ENCODE measurements around the gene DNAJB12. TPM values are rescaled to one million over a fixed set of nuclear protein-coding genes. Genes with fewer than 3 reads are reported as not detected.

DNAJB12 gene
- total RNA-seq, 1 experiment from 2014 or later = 27.6 TPM

DNA sequence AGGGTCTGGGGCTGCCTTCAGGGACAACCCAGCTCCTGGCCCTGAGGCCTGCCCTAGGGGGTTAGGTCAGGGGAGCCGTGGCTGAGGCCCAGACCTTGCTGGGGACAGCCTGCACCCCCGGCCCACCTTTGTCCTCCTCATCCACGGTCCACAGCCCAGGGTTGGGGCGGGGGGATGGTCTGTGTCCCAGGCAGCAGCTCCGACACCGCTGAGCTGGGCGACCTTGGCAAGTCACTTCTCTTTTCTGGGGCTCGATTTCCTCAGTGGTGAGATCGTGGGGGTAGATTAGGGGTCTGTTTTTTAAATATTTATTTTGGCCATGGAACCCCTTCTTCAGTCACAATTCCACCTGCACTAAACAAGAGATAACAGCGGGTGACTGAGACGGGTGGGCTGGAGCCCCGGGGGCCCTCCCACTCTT, 30.9 kb downstream of the DNAJB12 start:
- no peak overlapping the region for H3K56ac ChIP-seq (ENCODE audit: insufficient read length, low read depth, low read length)
- Mint-ChIP-seq H3K4me1 (peaks cover 40 to 52% of the 10 kb centered on the region in 2 experiments), H3K9me3 (no peaks in the 10 kb centered on the region), H3K36me3 (ENCODE audit: insufficient read depth in 1 of 3, low read depth in 3 of 3) (no peaks in the 10 kb centered on the region), H3K4me3 (no peak overlapping the region), H3K27ac (no peak overlapping the region; a peak in 1 of 7 replicates), H3K27me3 (ENCODE audit: low read depth) (no peaks in the 10 kb centered on the region)
- H3K79me2 ChIP-seq (ENCODE audit: insufficient read depth, low read length) = no peaks in the 10 kb centered on the region
- no peak overlapping the region for H2BK120ac ChIP-seq (ENCODE audit: low read depth, low read length, poor library complexity, severe bottlenecking)
- H3K23ac ChIP-seq (ENCODE audit: insufficient read length, low read depth, low read length) = no peak overlapping the region
- no peak overlapping the region for H4K8ac ChIP-seq (replicated peaks; ENCODE audit: insufficient read length, low read depth, low read length)
- no peaks in the 10 kb centered on the region for H4K20me1 ChIP-seq (ENCODE audit: control insufficient read depth, insufficient read depth, insufficient read length)
- H2AK5ac ChIP-seq (ENCODE audit: insufficient read length, low read length) = no peak overlapping the region
- DNase-seq = no peak
- H3K4me2 ChIP-seq (ENCODE audit: insufficient read depth, insufficient read length, low read length) = no peak overlapping the region
- no peak overlapping the region for H3K18ac ChIP-seq (ENCODE audit: insufficient read length, low read depth, low read length)
- no peak overlapping the region for H3K9ac ChIP-seq (ENCODE audit: extremely low read depth, insufficient read length, low read length)
- no peak overlapping the region for H2BK5ac ChIP-seq (ENCODE audit: insufficient read length, low read length)
- no peak overlapping the region for H3K4ac ChIP-seq (ENCODE audit: low read depth, low read length)
- no peak overlapping the region for H2BK12ac ChIP-seq (ENCODE audit: insufficient read length, low read depth, low read length)
- H3K27ac ChIP-seq (ENCODE audit: insufficient read length, low read depth, low read length) = no peak overlapping the region
- H3T11ph ChIP-seq (ENCODE audit: low read length) = no peak overlapping the region
- H3K9me3 ChIP-seq (ENCODE audit: control insufficient read depth, low read depth, low read length) = no peaks in the 10 kb centered on the region
- WGBS (ENCODE audit: extremely low coverage, insufficient read length, low lambda C conversion rate) = no CpG with 5 or more reads among the region's 12 CpGs
- no peak overlapping the region for H4K91ac ChIP-seq (ENCODE audit: insufficient read length, low read depth, low read length)
- TF ChIP-seq, protein P1, sequence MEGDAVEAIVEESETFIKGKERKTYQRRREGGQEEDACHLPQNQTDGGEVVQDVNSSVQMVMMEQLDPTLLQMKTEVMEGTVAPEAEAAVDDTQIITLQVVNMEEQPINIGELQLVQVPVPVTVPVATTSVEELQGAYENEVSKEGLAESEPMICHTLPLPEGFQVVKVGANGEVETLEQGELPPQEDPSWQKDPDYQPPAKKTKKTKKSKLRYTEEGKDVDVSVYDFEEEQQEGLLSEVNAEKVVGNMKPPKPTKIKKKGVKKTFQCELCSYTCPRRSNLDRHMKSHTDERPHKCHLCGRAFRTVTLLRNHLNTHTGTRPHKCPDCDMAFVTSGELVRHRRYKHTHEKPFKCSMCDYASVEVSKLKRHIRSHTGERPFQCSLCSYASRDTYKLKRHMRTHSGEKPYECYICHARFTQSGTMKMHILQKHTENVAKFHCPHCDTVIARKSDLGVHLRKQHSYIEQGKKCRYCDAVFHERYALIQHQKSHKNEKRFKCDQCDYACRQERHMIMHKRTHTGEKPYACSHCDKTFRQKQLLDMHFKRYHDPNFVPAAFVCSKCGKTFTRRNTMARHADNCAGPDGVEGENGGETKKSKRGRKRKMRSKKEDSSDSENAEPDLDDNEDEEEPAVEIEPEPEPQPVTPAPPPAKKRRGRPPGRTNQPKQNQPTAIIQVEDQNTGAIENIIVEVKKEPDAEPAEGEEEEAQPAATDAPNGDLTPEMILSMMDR (conservative IDR thresholded peaks at IDR 0.05) = no peak
- no peaks in the 10 kb centered on the region for H3K79me1 ChIP-seq (ENCODE audit: insufficient read depth, low read depth, low read length, poor library complexity, severe bottlenecking)
- H4K5ac ChIP-seq (ENCODE audit: insufficient read length, low read depth, low read length) = no peak overlapping the region
- peaks cover 2% of the 10 kb centered on the region; the same call in 1 of the 2 replicates for H3K4me1 ChIP-seq (ENCODE audit: insufficient read depth, low read length)
- no peak overlapping the region for H2AFZ ChIP-seq (ENCODE audit: low read length)
- H3K23me2 ChIP-seq (ENCODE audit: insufficient read length, low read depth, low read length, poor library complexity, severe bottlenecking) = peaks cover 3% of the 10 kb centered on the region
- no peak overlapping the region for H2BK20ac ChIP-seq (ENCODE audit: low read depth, low read length, poor library complexity, severe bottlenecking)
- no peak overlapping the region for H2BK15ac ChIP-seq (ENCODE audit: low read depth, low read length)
- no peaks in the 10 kb centered on the region for H3K27me3 ChIP-seq (ENCODE audit: insufficient read depth, low read length)
- H3K14ac ChIP-seq (ENCODE audit: insufficient read depth, low read length) = peak overlapping the region; percentile 36
